GM12878 (cell line): ENCODE measurements around the gene BBS5.

Experiments used
- EZH2 ChIP-seq: IDR thresholded peaks from 2 replicates; pipeline ENCODE4 v1.6.1; 2012; ENCODE audit warnings: low read depth, mild to moderate bottlenecking, control low read depth, inconsistent platforms, low read length, borderline replicate concordance; ENCODE audit not compliant: control insufficient read depth
- NFXL1 ChIP-seq: fragments of 450-650 bp; IDR thresholded peaks from 2 replicates; pipeline ENCODE4 v1.6.1; 2017; ENCODE audit warnings: antibody characterized with exemption, mild to moderate bottlenecking, borderline replicate concordance
- RAD21 ChIP-seq: IDR thresholded peaks from 2 replicates; pipeline ENCODE4 v1.6.1; 2011; ENCODE audit warnings: mild to moderate bottlenecking, low read depth, low read length, moderate library complexity; ENCODE audit not compliant: insufficient read depth
- ZNF384 ChIP-seq: IDR thresholded peaks from 2 replicates; pipeline ENCODE4 v1.6.1; 2012; ENCODE audit warnings: low read depth, mild to moderate bottlenecking, low read length, improper control_type of control experiment, borderline replicate concordance

- TF ChIP-seq EZH2 (no peak), NFXL1 (no peak), RAD21 (no peak), ZNF384 (no peak)
Observed at GRCh38 chr2:169448865-169449264, 30.4 kb upstream of the BBS5 start.
